ENCODE results near the gene SNX17.

SNX17 gene

GRCh38 chr2:27370816-27371620 is 602 bp downstream of the SNX17 start:
- Histone ChIP-seq H3K36me3 (ENCODE audit: insufficient read depth, low read length) (peaks cover 64% of the 10 kb centered on the region), H3K4me3 (ENCODE audit: low read length) (peak overlapping the region; percentile 98), H3K4me1 (ENCODE audit: insufficient read depth, low read length) (peaks cover 9% of the 10 kb centered on the region; the same call in 1 of the 2 replicates), H3K9ac (ENCODE audit: low read depth, low read length) (peak overlapping the region; percentile 80), H3K27me3 (ENCODE audit: insufficient read depth, low read length) (no peaks in the 10 kb centered on the region), H3K27ac (ENCODE audit: low read depth, low read length) (peak overlapping the region; percentile 57), H3K9me3 (ENCODE audit: insufficient read depth, low read depth, low read length) (no peaks in the 10 kb centered on the region)
- 6% methylated on average over 46 of the region's 46 CpGs for WGBS

- Histone ChIP-seq H3K4me3 (ENCODE audit: low read length) (no peak overlapping the region), H3K4me1 (ENCODE audit: insufficient read depth, low read length) (peaks cover 9% of the 10 kb centered on the region; the same call in 1 of the 2 replicates), H3K9me3 (ENCODE audit: insufficient read depth, low read depth, low read length) (no peaks in the 10 kb centered on the region), H3K36me3 (ENCODE audit: insufficient read depth, low read length) (peaks cover 64% of the 10 kb centered on the region), H3K9ac (ENCODE audit: low read depth, low read length) (no peak overlapping the region), H3K27me3 (ENCODE audit: insufficient read depth, low read length) (no peaks in the 10 kb centered on the region), H3K27ac (ENCODE audit: low read depth, low read length) (no peak overlapping the region)
- 93% methylated on average over 6 of the region's 6 CpGs for WGBS
Observed at GRCh38 chr2:27372937-27373336, 2.5 kb downstream of the SNX17 start.

- Histone ChIP-seq H3K9me3 (ENCODE audit: insufficient read depth, low read depth, low read length) (no peaks in the 10 kb centered on the region), H3K36me3 (ENCODE audit: insufficient read depth, low read length) (peaks cover 64% of the 10 kb centered on the region), H3K4me1 (ENCODE audit: insufficient read depth, low read length) (peaks cover 9% of the 10 kb centered on the region; the same call in 1 of the 2 replicates), H3K9ac (ENCODE audit: low read depth, low read length) (no peak overlapping the region), H3K27me3 (ENCODE audit: insufficient read depth, low read length) (no peaks in the 10 kb centered on the region), H3K4me3 (ENCODE audit: low read length) (no peak overlapping the region), H3K27ac (ENCODE audit: low read depth, low read length) (no peak overlapping the region)
- 93% methylated on average over 5 of the region's 5 CpGs for WGBS
Observed at GRCh38 chr2:27373567-27373966, 3.2 kb downstream of the SNX17 start.

- Histone ChIP-seq H3K4me1 (ENCODE audit: insufficient read depth, low read length) (peaks cover 14% of the 10 kb centered on the region; the same call in 1 of the 2 replicates), H3K9me3 (ENCODE audit: insufficient read depth, low read depth, low read length) (no peaks in the 10 kb centered on the region), H3K9ac (ENCODE audit: low read depth, low read length) (no peak overlapping the region), H3K4me3 (ENCODE audit: low read length) (no peak overlapping the region), H3K27me3 (ENCODE audit: insufficient read depth, low read length) (no peaks in the 10 kb centered on the region), H3K36me3 (ENCODE audit: insufficient read depth, low read length) (peaks cover 68% of the 10 kb centered on the region), H3K27ac (ENCODE audit: low read depth, low read length) (no peak overlapping the region)
- 94% methylated on average over 20 of the region's 20 CpGs for WGBS
Observed at GRCh38 chr2:27375513-27376099, 5.2 kb downstream of the SNX17 start.

- H3K27ac ChIP-seq (ENCODE audit: low read depth, low read length): no peak overlapping the region
- H3K4me1 ChIP-seq (ENCODE audit: insufficient read depth, low read length): peaks cover 13% of the 10 kb centered on the region; the same call in 1 of the 2 replicates
- no peaks in the 10 kb centered on the region for H3K27me3 ChIP-seq (ENCODE audit: insufficient read depth, low read length)
- H3K9ac ChIP-seq (ENCODE audit: low read depth, low read length): no peak overlapping the region
- H3K36me3 ChIP-seq (ENCODE audit: insufficient read depth, low read length): peaks cover 73% of the 10 kb centered on the region
- no peak overlapping the region for H3K4me3 ChIP-seq (ENCODE audit: low read length)
- 93% methylated on average over 16 of the region's 16 CpGs for WGBS
- H3K9me3 ChIP-seq (ENCODE audit: insufficient read depth, low read depth, low read length): no peaks in the 10 kb centered on the region
Observed at GRCh38 chr2:27376151-27376865, 5.9 kb downstream of the SNX17 start.

- Histone ChIP-seq H3K9ac (ENCODE audit: low read depth, low read length) (no peak overlapping the region), H3K4me3 (ENCODE audit: low read length) (no peak overlapping the region), H3K27me3 (ENCODE audit: insufficient read depth, low read length) (no peaks in the 10 kb centered on the region), H3K36me3 (ENCODE audit: insufficient read depth, low read length) (peaks cover 80% of the 10 kb centered on the region), H3K27ac (ENCODE audit: low read depth, low read length) (no peak overlapping the region), H3K9me3 (ENCODE audit: insufficient read depth, low read depth, low read length) (no peaks in the 10 kb centered on the region), H3K4me1 (ENCODE audit: insufficient read depth, low read length) (peaks cover 14% of the 10 kb centered on the region; the same call in 1 of the 2 replicates)
- WGBS: 82% methylated on average over 10 of the region's 10 CpGs
Observed at GRCh38 chr2:27376866-27377617, 6.6 kb downstream of the SNX17 start.

- H3K27ac ChIP-seq (ENCODE audit: low read depth, low read length): no peak overlapping the region
- no peaks in the 10 kb centered on the region for H3K27me3 ChIP-seq (ENCODE audit: insufficient read depth, low read length)
- H3K36me3 ChIP-seq (ENCODE audit: insufficient read depth, low read length): peaks cover 81% of the 10 kb centered on the region
- H3K4me3 ChIP-seq (ENCODE audit: low read length): no peak overlapping the region
- H3K9me3 ChIP-seq (ENCODE audit: insufficient read depth, low read depth, low read length): no peaks in the 10 kb centered on the region
- H3K4me1 ChIP-seq (ENCODE audit: insufficient read depth, low read length): peaks cover 13% of the 10 kb centered on the region; the same call in 1 of the 2 replicates
- H3K9ac ChIP-seq (ENCODE audit: low read depth, low read length): no peak overlapping the region
- WGBS: 96% methylated on average over 18 of the region's 18 CpGs
Observed at GRCh38 chr2:27377618-27378095, 7.2 kb downstream of the SNX17 start.

GRCh38 chr2:27378096-27378808 is 7.8 kb downstream of the SNX17 start:
- Histone ChIP-seq H3K4me3 (ENCODE audit: low read length) (no peak overlapping the region), H3K9me3 (ENCODE audit: insufficient read depth, low read depth, low read length) (no peaks in the 10 kb centered on the region), H3K9ac (ENCODE audit: low read depth, low read length) (0 out of 2 replicates have a peak overlapping the region, but pooled peaks have one; percentile 13), H3K4me1 (ENCODE audit: insufficient read depth, low read length) (peaks cover 10% of the 10 kb centered on the region; the same call in 1 of the 2 replicates), H3K27ac (ENCODE audit: low read depth, low read length) (0 out of 2 replicates have a peak overlapping the region, but pooled peaks have one; percentile 15), H3K27me3 (ENCODE audit: insufficient read depth, low read length) (no peaks in the 10 kb centered on the region), H3K36me3 (ENCODE audit: insufficient read depth, low read length) (peaks cover 80% of the 10 kb centered on the region)
- WGBS: 94% methylated on average over 29 of the region's 29 CpGs

- peak overlapping the region; percentile 90 for H3K4me3 ChIP-seq (ENCODE audit: low read length)
- H3K27ac ChIP-seq (ENCODE audit: low read depth, low read length): no peak overlapping the region
- H3K36me3 ChIP-seq (ENCODE audit: insufficient read depth, low read length): peaks cover 81% of the 10 kb centered on the region
- 93% methylated on average over 9 of the region's 9 CpGs for WGBS
- no peaks in the 10 kb centered on the region for H3K27me3 ChIP-seq (ENCODE audit: insufficient read depth, low read length)
- peak overlapping the region; percentile 90; the same call in 1 of the 2 replicates for H3K9ac ChIP-seq (ENCODE audit: low read depth, low read length)
- peaks cover 10% of the 10 kb centered on the region; the same call in 1 of the 2 replicates for H3K4me1 ChIP-seq (ENCODE audit: insufficient read depth, low read length)
- no peaks in the 10 kb centered on the region for H3K9me3 ChIP-seq (ENCODE audit: insufficient read depth, low read depth, low read length)
Observed at GRCh38 chr2:27378809-27379290, 8.4 kb downstream of the SNX17 start.

- Histone ChIP-seq H3K4me1 (ENCODE audit: insufficient read depth, low read length) (peaks cover 10% of the 10 kb centered on the region; the same call in 1 of the 2 replicates), H3K9ac (ENCODE audit: low read depth, low read length) (peak overlapping the region; percentile 90), H3K9me3 (ENCODE audit: insufficient read depth, low read depth, low read length) (no peaks in the 10 kb centered on the region), H3K36me3 (ENCODE audit: insufficient read depth, low read length) (peaks cover 81% of the 10 kb centered on the region), H3K27me3 (ENCODE audit: insufficient read depth, low read length) (no peaks in the 10 kb centered on the region), H3K4me3 (ENCODE audit: low read length) (peak overlapping the region; percentile 90), H3K27ac (ENCODE audit: low read depth, low read length) (peak overlapping the region; percentile 94)
- WGBS: 100% methylated on average over 1 of the region's 2 CpGs
Observed at GRCh38 chr2:27379383-27379835, 9.0 kb downstream of the SNX17 start.
